ENCODE measurements around the gene GPBP1L1. TPM values are rescaled to one million over a fixed set of nuclear protein-coding genes. Genes with fewer than 3 reads are reported as not detected.
"Not testable (repeated sequence)": the region's sequence is repeated elsewhere in the genome, so short reads cannot be mapped to it uniquely, and the experiment has no call there.

Gene GPBP1L1
- total RNA-seq, 1 experiment from 2014 or later: 124 TPM

DNA sequence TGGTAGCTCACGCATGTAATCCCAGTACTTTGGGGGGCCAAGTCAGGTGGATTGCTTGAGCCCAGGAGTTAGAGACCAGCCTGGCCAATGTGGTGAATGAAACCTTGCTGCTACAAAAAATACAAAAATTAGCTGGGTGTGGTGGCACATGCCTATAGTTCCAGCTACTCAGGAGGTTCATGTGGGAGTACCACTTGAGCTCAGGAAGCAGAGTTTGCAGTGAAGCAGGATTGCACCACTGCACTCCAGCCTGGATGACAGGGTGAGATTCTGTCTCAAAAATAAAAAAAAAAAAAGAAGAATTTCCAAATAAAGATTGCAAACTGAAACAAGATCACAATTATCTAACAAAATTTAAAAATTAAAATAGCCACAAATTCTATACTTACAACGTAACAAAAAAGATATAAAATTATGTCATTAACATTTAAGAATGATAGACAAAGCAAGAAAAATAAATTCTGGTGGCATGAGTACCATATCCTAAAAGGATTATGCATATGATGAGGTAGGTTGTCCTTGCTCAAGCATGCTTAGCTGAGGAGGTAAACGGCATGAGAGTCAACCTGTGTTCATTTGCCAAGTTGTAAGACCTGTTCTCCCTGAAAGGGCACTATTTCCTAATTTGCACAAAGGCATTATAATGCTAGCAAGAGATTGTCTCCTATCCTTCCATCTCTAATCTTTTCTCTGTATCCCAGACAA, 43.9 kb upstream of the GPBP1L1 start:
- Histone ChIP-seq H3K4me3 (no peak overlapping the region), H3F3A (ENCODE audit: insufficient read depth, low read depth) (peaks cover 23% of the 10 kb centered on the region), H3K36me3 (ENCODE audit: low read depth) (0 out of 2 replicates have a peak, but pooled peaks cover 2% of the 10 kb centered on the region), H3K4me2 (peak overlapping the region; percentile 50), H3K79me2 (ENCODE audit: low read depth) (no peaks in the 10 kb centered on the region), H4K20me1 (ENCODE audit: insufficient read depth) (no peaks in the 10 kb centered on the region), H3K27me3 (ENCODE audit: insufficient read depth, low read depth) (no peaks in the 10 kb centered on the region), H2AFZ (no peak overlapping the region), H3K9me2 (ENCODE audit: insufficient read depth) (no peaks in the 10 kb centered on the region), H3K9me3 (ENCODE audit: insufficient read depth, low read depth) (no peaks in the 10 kb centered on the region), H3K4me1 (replicated peaks; ENCODE audit: insufficient read depth) (peaks cover 28% of the 10 kb centered on the region), H3K27ac (peak overlapping the region; percentile 23)
- intact Hi-C loops (cut with micrococcal nuclease; ENCODE audit: unreplicated experiment): loop anchor here (10.0 kb wide), 1 partner anchor 145 kb away; no protein-coding TSS in a partner anchor
- POLR2A ChIA-PET (ENCODE audit: unreplicated experiment): no interaction called here
- BruUV-seq (replicated peaks): no TSS peak
- peak; percentile 37 to 89 for DNase-seq
- CTCF ChIA-PET: interaction anchor here (0.7 kb wide), 1 partner anchor 12 kb away, joined by 4 read pairs; no protein-coding TSS in a partner anchor
- no peak for TF ChIP-seq EZH2 (IDR thresholded peaks at IDR 0.05; ENCODE audit: low read depth)
- TF ChIP-seq, protein P1, sequence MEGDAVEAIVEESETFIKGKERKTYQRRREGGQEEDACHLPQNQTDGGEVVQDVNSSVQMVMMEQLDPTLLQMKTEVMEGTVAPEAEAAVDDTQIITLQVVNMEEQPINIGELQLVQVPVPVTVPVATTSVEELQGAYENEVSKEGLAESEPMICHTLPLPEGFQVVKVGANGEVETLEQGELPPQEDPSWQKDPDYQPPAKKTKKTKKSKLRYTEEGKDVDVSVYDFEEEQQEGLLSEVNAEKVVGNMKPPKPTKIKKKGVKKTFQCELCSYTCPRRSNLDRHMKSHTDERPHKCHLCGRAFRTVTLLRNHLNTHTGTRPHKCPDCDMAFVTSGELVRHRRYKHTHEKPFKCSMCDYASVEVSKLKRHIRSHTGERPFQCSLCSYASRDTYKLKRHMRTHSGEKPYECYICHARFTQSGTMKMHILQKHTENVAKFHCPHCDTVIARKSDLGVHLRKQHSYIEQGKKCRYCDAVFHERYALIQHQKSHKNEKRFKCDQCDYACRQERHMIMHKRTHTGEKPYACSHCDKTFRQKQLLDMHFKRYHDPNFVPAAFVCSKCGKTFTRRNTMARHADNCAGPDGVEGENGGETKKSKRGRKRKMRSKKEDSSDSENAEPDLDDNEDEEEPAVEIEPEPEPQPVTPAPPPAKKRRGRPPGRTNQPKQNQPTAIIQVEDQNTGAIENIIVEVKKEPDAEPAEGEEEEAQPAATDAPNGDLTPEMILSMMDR (conservative IDR thresholded peaks at IDR 0.05): no peak

DNA sequence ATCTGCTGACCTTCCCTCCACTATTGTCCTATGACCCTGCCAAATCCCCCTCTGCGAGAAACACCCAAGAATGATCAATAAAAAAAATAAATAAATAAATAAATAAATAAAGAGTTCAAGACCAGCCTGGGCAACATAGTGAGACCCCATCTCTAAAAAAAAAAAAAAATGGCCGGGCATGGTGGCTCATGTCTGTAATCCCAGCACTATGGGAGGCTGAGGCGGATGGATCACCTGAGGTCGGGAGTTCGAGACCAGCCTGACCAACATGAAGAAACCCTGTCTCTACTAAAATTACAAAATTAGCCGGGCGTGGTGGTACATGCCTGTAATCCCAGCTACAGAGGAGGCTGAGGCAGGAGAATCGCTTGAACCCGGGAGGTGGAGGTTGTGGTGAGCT, 39.7 kb upstream of the GPBP1L1 start:
- BruUV-seq (replicated peaks); intact Hi-C loops (cut with micrococcal nuclease; ENCODE audit: unreplicated experiment); POLR2A ChIA-PET (ENCODE audit: unreplicated experiment): not testable (repeated sequence)

DNA sequence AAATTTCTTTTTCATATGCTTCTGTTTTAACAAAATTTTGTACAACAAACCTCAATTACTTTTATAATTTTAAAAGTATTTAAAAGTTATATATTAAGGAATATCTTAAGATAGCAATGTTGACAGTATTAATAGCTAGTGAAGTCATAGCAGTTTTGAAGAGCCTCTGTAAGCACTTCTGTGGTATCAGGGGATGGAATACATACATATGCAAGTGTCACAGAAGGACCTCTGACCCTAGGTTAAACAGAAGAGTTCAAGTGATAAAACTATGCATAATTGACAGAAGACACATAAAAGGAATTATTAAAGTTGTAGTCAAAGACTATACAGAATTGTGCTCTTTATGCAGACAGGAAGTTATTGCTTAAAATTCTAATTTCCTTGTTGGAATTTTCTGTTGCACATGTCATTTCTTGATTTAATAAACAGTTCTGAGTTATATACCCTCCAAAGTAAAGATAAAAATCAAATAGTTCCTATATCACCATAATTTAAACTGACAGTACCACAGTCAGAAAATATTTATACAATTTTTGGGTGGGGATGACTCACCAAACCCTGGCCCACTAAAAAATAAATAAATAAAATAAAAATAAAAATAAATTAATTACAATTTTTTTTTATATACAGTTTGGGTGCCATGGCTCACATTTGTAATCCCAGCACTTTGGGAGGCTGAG, 37.1 kb upstream of the GPBP1L1 start:
- POLR2A ChIA-PET (ENCODE audit: unreplicated experiment): no interaction called here
- intact Hi-C loops (cut with micrococcal nuclease; ENCODE audit: unreplicated experiment): no loop called here
- no TSS peak for BruUV-seq (replicated peaks)

More for the DNA sequence above, 39.7 kb upstream of the GPBP1L1 start:
- H4K20me1 ChIP-seq (ENCODE audit: insufficient read depth); H3K36me3 ChIP-seq (ENCODE audit: low read depth); CTCF ChIA-PET; H3K27ac ChIP-seq; H3K9me3 ChIP-seq (ENCODE audit: insufficient read depth, low read depth); H3K27me3 ChIP-seq (ENCODE audit: insufficient read depth, low read depth); H2AFZ ChIP-seq; H3K79me2 ChIP-seq (ENCODE audit: low read depth); H3K9me2 ChIP-seq (ENCODE audit: insufficient read depth); DNase-seq; H3K4me3 ChIP-seq; H3K4me2 ChIP-seq: not testable (repeated sequence)
- Histone ChIP-seq H3F3A (ENCODE audit: insufficient read depth, low read depth) (peaks cover 19% of the 10 kb centered on the region), H3K4me1 (replicated peaks; ENCODE audit: insufficient read depth) (peaks cover 20% of the 10 kb centered on the region)

More for the DNA sequence above, 37.1 kb upstream of the GPBP1L1 start:
- Histone ChIP-seq H3K9me2 (ENCODE audit: insufficient read depth) (no peaks in the 10 kb centered on the region), H3K79me2 (ENCODE audit: low read depth) (no peaks in the 10 kb centered on the region), H3K9me3 (ENCODE audit: insufficient read depth, low read depth) (no peaks in the 10 kb centered on the region), H3K4me3 (no peak overlapping the region), H3F3A (ENCODE audit: insufficient read depth, low read depth) (no peaks in the 10 kb centered on the region; the same call in 1 of the 2 replicates), H3K27me3 (ENCODE audit: insufficient read depth, low read depth) (no peaks in the 10 kb centered on the region), H3K4me1 (replicated peaks; ENCODE audit: insufficient read depth) (no peaks in the 10 kb centered on the region), H4K20me1 (ENCODE audit: insufficient read depth) (peaks cover 5% of the 10 kb centered on the region; the same call in 1 of the 2 replicates), H2AFZ (no peak overlapping the region), H3K4me2 (no peak overlapping the region), H3K36me3 (ENCODE audit: low read depth) (no peaks in the 10 kb centered on the region), H3K27ac (no peak overlapping the region)
- CTCF ChIA-PET: no interaction called here
- DNase-seq: no peak
- no peak for TF ChIP-seq EZH2 (IDR thresholded peaks at IDR 0.05; ENCODE audit: low read depth)
- TF ChIP-seq, protein P1 (conservative IDR thresholded peaks at IDR 0.05): no peak
